SK-N-SH treated with all-trans-retinoic acid at 6 μM for 48 hours (cell line): ENCODE measurements around the gene GAMT.

Experiments used
- ARNTL ChIP-seq: fragments of 450-650 bp; formaldehyde crosslinking; IDR thresholded peaks from 2 replicates; pipeline ENCODE4 v1.5.0; 2020; ENCODE audit warnings: low read depth, mild to moderate bottlenecking, moderate library complexity, borderline replicate concordance
- BACH2 ChIP-seq: fragments of 250-450 bp; sonication (Bioruptor Pico); IDR thresholded peaks from 2 replicates; pipeline ENCODE4 v1.9.0; 2021; ENCODE audit warnings: mild to moderate bottlenecking, borderline replicate concordance
- ESRRG ChIP-seq: fragments of 250-450 bp; sonication (Bioruptor Pico); IDR thresholded peaks from 2 replicates; pipeline ENCODE4 v1.6.1; 2021; ENCODE audit warnings: mild to moderate bottlenecking
- PATZ1 ChIP-seq: fragments of 250-450 bp; sonication (Bioruptor Pico); IDR thresholded peaks from 2 replicates; pipeline ENCODE4 v1.8.0; 2020; ENCODE audit warnings: mild to moderate bottlenecking, moderate library complexity, borderline replicate concordance
- SNAI2 ChIP-seq: fragments of 250-450 bp; sonication (Bioruptor Pico); IDR thresholded peaks from 2 replicates; pipeline ENCODE4 v1.5.0; 2020; ENCODE audit warnings: mild to moderate bottlenecking, moderate library complexity
- TOX ChIP-seq: fragments of 250-450 bp; sonication (Bioruptor Pico); IDR thresholded peaks from 2 replicates; pipeline ENCODE4 v1.8.0; 2021; ENCODE audit warnings: mild to moderate bottlenecking, moderate library complexity, borderline replicate concordance
- ZFP3 ChIP-seq: fragments of 250-450 bp; sonication (Bioruptor Pico); IDR thresholded peaks from 2 replicates; pipeline ENCODE4 v1.5.0; 2020; ENCODE audit warnings: mild to moderate bottlenecking, moderate library complexity

GRCh38 chr19:1395194-1396018 is 5.9 kb downstream of the GAMT start:
- TF ChIP-seq ARNTL (no peak), ZFP3 (CRISPR knock-in tag) (no peak), PATZ1 (CRISPR knock-in tag) (no peak), ESRRG (CRISPR knock-in tag) (no peak), SNAI2 (no peak), TOX (CRISPR knock-in tag) (no peak), BACH2 (CRISPR knock-in tag) (no peak)
